H1 (cell line): ENCODE measurements around the gene TAF4. TPM values are rescaled to one million over a fixed set of nuclear protein-coding genes. Genes with fewer than 3 reads are reported as not detected.

Experiments
- CEBPB ChIP-seq: IDR thresholded peaks from 2 replicates; pipeline ENCODE4 v1.6.1; 2012; ENCODE audit warnings: low read depth, low read length
- EZH2 ChIP-seq: fragments of 200-600 bp; sonication (generic); IDR thresholded peaks from 2 replicates; pipeline ENCODE4 v1.7.1; 2012; ENCODE audit warnings: low read depth, mild to moderate bottlenecking, moderate library complexity, low read length, inconsistent platforms; ENCODE audit not compliant: severe bottlenecking
- NRF1 ChIP-seq: IDR thresholded peaks from 2 replicates; pipeline ENCODE4 v1.6.1; 2011; ENCODE audit warnings: mild to moderate bottlenecking, low read depth, low read length, improper control_type of control experiment
- PHF8 ChIP-seq: fragments of 200-600 bp; sonication (generic); conservative IDR thresholded peaks from 2 replicates; pipeline ENCODE4 v1.7.1; 2012; ENCODE audit warnings: low read depth, mild to moderate bottlenecking, inconsistent platforms, low read length, moderate library complexity
- polyA plus RNA-seq, 7 experiments: library from polyadenylated mRNA; depleted of rRNA in 3 of 7; stranded (reverse) in 5 of 7; unstranded in 2 of 7; fragments of >200 nt in 5 of 7; fragments of 200-250 nt in 2 of 7; gene quantifications; 1 replicate in 5 of 7; 2 replicates in 1 of 7; 4 replicates in 1 of 7; pipeline versions ENCODE4 v1.2.1 to v1.2.3, GENCODE V29; 2011 to 2013; ENCODE audit warnings: missing spikeins in 2 of 7, mixed read lengths in 2 of 7
- total RNA-seq: library from RNA; stranded (reverse); fragmentation: NEBNext Ultra II Directional; extraction: Animal tissue kit (Norgen Biotek cat#: 25700); gene quantifications from 2 replicates; pipeline ENCODE4 v1.2.1, GENCODE V29; 2021

TAF4 gene
- total and polyA plus RNA-seq, 2 of the 8 experiments (the other 6 are each of a cell fraction or from before 2014, with no cell fraction given): 16.0 to 30.1 TPM

DNA sequence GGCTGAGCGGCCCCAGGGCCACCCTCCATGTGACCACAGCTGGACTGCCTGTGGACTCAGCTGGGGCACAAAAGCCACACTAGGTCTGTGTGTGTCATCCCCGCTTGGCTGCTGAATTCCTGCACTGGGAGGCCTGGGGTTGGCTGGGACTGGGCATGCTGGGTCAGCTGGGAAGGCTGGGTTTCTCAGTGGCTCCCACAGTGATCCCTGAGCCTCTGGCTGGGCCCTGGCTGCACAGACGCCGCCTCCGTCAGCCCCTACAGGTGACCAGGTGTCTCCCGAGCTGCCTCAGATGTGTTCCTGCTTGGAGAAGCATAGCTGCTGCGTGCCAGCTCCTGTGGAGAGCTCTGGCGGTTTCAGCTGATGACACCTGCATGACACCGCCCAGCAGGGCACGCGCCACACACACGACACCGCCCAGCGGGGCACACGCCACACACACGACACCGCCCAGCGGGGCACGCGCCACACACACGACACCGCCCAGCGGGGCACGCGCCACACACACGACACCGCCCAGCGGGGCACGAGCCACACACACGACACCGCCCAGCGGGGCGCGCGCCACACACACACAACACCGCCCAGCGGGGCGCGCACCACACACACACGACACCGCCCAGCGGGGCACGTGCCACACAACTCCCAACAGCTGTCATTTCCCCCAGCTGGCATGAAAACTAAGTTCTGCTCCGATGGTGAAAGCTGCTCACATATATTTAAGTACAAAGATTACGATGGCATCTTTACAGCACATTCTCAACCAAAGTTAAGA is 88.8 kb downstream of the TAF4 start (continued):
- TF ChIP-seq NRF1 (no peak), EZH2 (no peak), PHF8 (no peak), CEBPB (no peak)
- TF ChIP-seq, all 59 proteins: peak for 0
